Measurements from ENCODE around the gene TAF8.

TAF8 gene

GRCh38 chr6:42105156-42105648, 54.9 kb downstream of the TAF8 start:
- no peak overlapping the region for H3K4me3 ChIP-seq (ENCODE audit: low read depth, low read length)
- TF ChIP-seq CTCF (IDR thresholded peaks at IDR 0.05; ENCODE audit: insufficient read depth, low read depth, low read length, missing control alignments) = no peak
- no peak for DNase-seq (ENCODE audit: low read depth)

GRCh38 chr6:42105709-42106108, 55.4 kb downstream of the TAF8 start:
- DNase-seq (ENCODE audit: low read depth) = no peak
- no peak for TF ChIP-seq CTCF (IDR thresholded peaks at IDR 0.05; ENCODE audit: insufficient read depth, low read depth, low read length, missing control alignments)
- H3K4me3 ChIP-seq (ENCODE audit: low read depth, low read length) = no peak overlapping the region

GRCh38 chr6:42106112-42107023, 56.0 kb downstream of the TAF8 start:
- no peak overlapping the region for H3K4me3 ChIP-seq (ENCODE audit: low read depth, low read length)
- DNase-seq (ENCODE audit: low read depth) = no peak
- TF ChIP-seq CTCF (IDR thresholded peaks at IDR 0.05; ENCODE audit: insufficient read depth, low read depth, low read length, missing control alignments) = no peak

GRCh38 chr6:42108071-42108470, 57.7 kb downstream of the TAF8 start:
- DNase-seq (ENCODE audit: low read depth) = no peak
- no peak overlapping the region for H3K4me3 ChIP-seq (ENCODE audit: low read depth, low read length)
- TF ChIP-seq CTCF (IDR thresholded peaks at IDR 0.05; ENCODE audit: insufficient read depth, low read depth, low read length, missing control alignments) = no peak

GRCh38 chr6:42110683-42111082, 60.4 kb downstream of the TAF8 start:
- no peak for TF ChIP-seq CTCF (IDR thresholded peaks at IDR 0.05; ENCODE audit: insufficient read depth, low read depth, low read length, missing control alignments)
- DNase-seq (ENCODE audit: low read depth) = no peak
- H3K4me3 ChIP-seq (ENCODE audit: low read depth, low read length) = no peak overlapping the region

GRCh38 chr6:42112351-42112750, 62.0 kb downstream of the TAF8 start:
- TF ChIP-seq CTCF (IDR thresholded peaks at IDR 0.05; ENCODE audit: insufficient read depth, low read depth, low read length, missing control alignments) = no peak
- DNase-seq (ENCODE audit: low read depth) = no peak
- no peak overlapping the region for H3K4me3 ChIP-seq (ENCODE audit: low read depth, low read length)
